ENCODE measurements around the gene VEPH1.

Gene VEPH1

GRCh38 chr3:157488144-157488543, 15.1 kb downstream of the VEPH1 start:
- no peak overlapping the region for H3K9ac ChIP-seq (ENCODE audit: low read depth, low read length)
- H3K9me3 ChIP-seq (ENCODE audit: insufficient read depth, low read length, severe bottlenecking) = no peaks in the 10 kb centered on the region
- H3K79me2 ChIP-seq (ENCODE audit: insufficient read depth, low read length) = no peaks in the 10 kb centered on the region
- H3K4me3 ChIP-seq (ENCODE audit: low read depth in 1 of 2, low read length in 2 of 2) = no peak overlapping the region
- H3K27me3 ChIP-seq (ENCODE audit: insufficient read depth, low read length, poor library complexity) = no peaks in the 10 kb centered on the region
- TF ChIP-seq EZH2 (IDR thresholded peaks at IDR 0.05; ENCODE audit: borderline replicate concordance, low read depth, low read length, severe bottlenecking) (no peak), CTCF (IDR thresholded peaks at IDR 0.05; ENCODE audit: borderline replicate concordance, extremely low read depth, low read length, poor library complexity, severe bottlenecking) (no peak)
- no peak overlapping the region for H3K27ac ChIP-seq (ENCODE audit: low read length)
- ATAC-seq (ENCODE audit: insufficient read depth, low read depth) (no peak), DNase-seq (no peak)
- no peaks in the 10 kb centered on the region for H3K36me3 ChIP-seq (ENCODE audit: insufficient read depth, low read length)
- H2AFZ ChIP-seq (ENCODE audit: low read depth, low read length) = no peak overlapping the region
- no peak overlapping the region for H3K4me2 ChIP-seq (ENCODE audit: insufficient read depth, low read length)
- no peaks in the 10 kb centered on the region for H4K20me1 ChIP-seq (ENCODE audit: insufficient read depth, low read length)
- H3K4me1 ChIP-seq (ENCODE audit: insufficient read depth, low read length) = no peaks in the 10 kb centered on the region

- Histone ChIP-seq H3K27ac (ENCODE audit: low read length) (no peak overlapping the region), H3K79me2 (ENCODE audit: insufficient read depth, low read length) (no peaks in the 10 kb centered on the region), H3K4me1 (ENCODE audit: insufficient read depth, low read length) (no peaks in the 10 kb centered on the region), H3K4me2 (ENCODE audit: insufficient read depth, low read length) (no peak overlapping the region), H3K4me3 (ENCODE audit: low read depth in 1 of 2, low read length in 2 of 2) (no peak overlapping the region), H3K27me3 (ENCODE audit: insufficient read depth, low read length, poor library complexity) (no peaks in the 10 kb centered on the region), H4K20me1 (ENCODE audit: insufficient read depth, low read length) (no peaks in the 10 kb centered on the region), H3K36me3 (ENCODE audit: insufficient read depth, low read length) (no peaks in the 10 kb centered on the region), H2AFZ (ENCODE audit: low read depth, low read length) (no peak overlapping the region), H3K9ac (ENCODE audit: low read depth, low read length) (no peak overlapping the region), H3K9me3 (ENCODE audit: insufficient read depth, low read length, severe bottlenecking) (no peaks in the 10 kb centered on the region)
- TF ChIP-seq EZH2 (IDR thresholded peaks at IDR 0.05; ENCODE audit: borderline replicate concordance, low read depth, low read length, severe bottlenecking) (no peak), CTCF (IDR thresholded peaks at IDR 0.05; ENCODE audit: borderline replicate concordance, extremely low read depth, low read length, poor library complexity, severe bottlenecking) (no peak)
- DNase-seq (no peak), ATAC-seq (ENCODE audit: insufficient read depth, low read depth) (no peak)
Observed at GRCh38 chr3:157487339-157487738, 15.9 kb downstream of the VEPH1 start.

DNA sequence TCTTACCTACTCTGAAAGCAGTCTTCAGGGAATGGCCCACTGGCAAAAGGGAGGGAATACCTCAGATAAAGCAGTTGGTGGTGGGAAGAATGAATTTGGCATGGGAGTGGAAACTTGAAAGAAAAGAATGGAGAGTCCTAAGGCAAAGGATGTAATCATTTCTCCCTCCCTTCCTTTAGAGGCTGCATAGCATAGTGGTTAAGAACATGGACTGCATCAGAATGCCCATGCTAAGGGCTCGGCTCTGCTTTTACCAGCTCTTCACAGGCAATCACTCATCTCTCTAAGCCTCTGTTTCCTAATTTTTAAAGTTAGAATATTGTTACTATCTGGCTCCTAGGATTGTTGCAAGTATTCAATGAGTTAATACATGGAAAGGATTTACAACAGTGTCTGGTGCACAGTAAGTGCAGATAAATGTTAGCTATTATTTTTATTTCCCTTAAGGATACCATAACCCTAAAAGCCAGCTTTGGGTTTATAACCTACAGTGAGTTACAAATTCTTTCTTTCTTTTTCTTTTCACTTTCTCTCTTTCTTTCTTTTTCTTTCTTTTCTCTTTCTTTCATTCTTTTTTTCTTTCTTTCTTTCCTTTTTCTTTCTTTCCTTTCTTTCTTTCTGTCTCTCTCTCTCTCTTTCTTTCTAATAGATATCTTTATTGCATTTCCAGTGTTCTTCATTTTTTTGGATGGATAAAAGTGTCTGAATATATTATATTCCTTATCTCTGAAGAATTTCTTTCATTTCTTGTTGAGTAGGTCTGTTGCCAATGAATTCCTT, 23.6 kb downstream of the VEPH1 start:
- H3K4me2 ChIP-seq (ENCODE audit: insufficient read depth, low read length) = no peak overlapping the region
- H2AFZ ChIP-seq (ENCODE audit: low read depth, low read length) = no peak overlapping the region
- no peak for DNase-seq
- no peak overlapping the region for H3K27ac ChIP-seq (ENCODE audit: low read length)
- H3K4me1 ChIP-seq (ENCODE audit: insufficient read depth, low read length) = no peaks in the 10 kb centered on the region
- no peak overlapping the region for H3K9ac ChIP-seq (ENCODE audit: low read depth, low read length)
- H3K27me3 ChIP-seq (ENCODE audit: insufficient read depth, low read length, poor library complexity) = no peaks in the 10 kb centered on the region
- no peak overlapping the region for H3K4me3 ChIP-seq (ENCODE audit: low read depth in 1 of 2, low read length in 2 of 2)
- H3K36me3 ChIP-seq (ENCODE audit: insufficient read depth, low read length) = no peaks in the 10 kb centered on the region
- no peaks in the 10 kb centered on the region for H4K20me1 ChIP-seq (ENCODE audit: insufficient read depth, low read length)
- no peaks in the 10 kb centered on the region for H3K9me3 ChIP-seq (ENCODE audit: insufficient read depth, low read length, severe bottlenecking)
- no peak for ATAC-seq (ENCODE audit: insufficient read depth, low read depth)
- no peak for TF ChIP-seq EZH2 (IDR thresholded peaks at IDR 0.05; ENCODE audit: borderline replicate concordance, low read depth, low read length, severe bottlenecking)
- TF ChIP-seq CTCF (IDR thresholded peaks at IDR 0.05; ENCODE audit: borderline replicate concordance, extremely low read depth, low read length, poor library complexity, severe bottlenecking) = no peak
- H3K79me2 ChIP-seq (ENCODE audit: insufficient read depth, low read length) = no peaks in the 10 kb centered on the region

Data from DND-41 (cell line).